Osteocyte (in vitro differentiated cells): ENCODE results near the gene KLHL2. TPM values are rescaled to one million over a fixed set of nuclear protein-coding genes. Genes with fewer than 3 reads are reported as not detected.

Experiments
- DNase-seq: peaks from one replicate; pipeline ENCODE4 v3.0.0; 2021; ENCODE audit warnings: mixed read lengths; ENCODE audit not compliant: unreplicated experiment; ENCODE audit errors: extremely low spot score
- H3K27ac Mint-ChIP-seq: one replicate; pipeline ENCODE4 v1.8.0; 2021; ENCODE audit warnings: mild to moderate bottlenecking, mixed read lengths; ENCODE audit not compliant: unreplicated experiment
- H3K27me3 Mint-ChIP-seq: one replicate; pipeline ENCODE4 v1.8.0; 2021; ENCODE audit warnings: mixed read lengths; ENCODE audit not compliant: unreplicated experiment
- H3K36me3 Mint-ChIP-seq: one replicate; pipeline ENCODE4 v1.8.0; 2021; ENCODE audit warnings: mixed read lengths; ENCODE audit not compliant: unreplicated experiment
- H3K4me1 Mint-ChIP-seq: one replicate; pipeline ENCODE4 v1.8.0; 2021; ENCODE audit warnings: mixed read lengths; ENCODE audit not compliant: unreplicated experiment
- H3K4me3 Mint-ChIP-seq: one replicate; pipeline ENCODE4 v1.8.0; 2021; ENCODE audit warnings: mild to moderate bottlenecking, moderate library complexity, mixed read lengths; ENCODE audit not compliant: unreplicated experiment
- H3K9me3 Mint-ChIP-seq: one replicate; pipeline ENCODE4 v1.8.0; 2021; ENCODE audit warnings: mixed read lengths; ENCODE audit not compliant: unreplicated experiment
- total RNA-seq: library from RNA; stranded (reverse); gene quantifications from 2 replicates; pipeline ENCODE4 v1.2.1, GENCODE V29; 2021
- TF ChIP-seq, protein P1 (sequence below): fragments of 200-600 bp; sonication (generic); IDR thresholded peaks from 2 replicates; pipeline ENCODE4 v1.5.0; 2021; ENCODE audit warnings: antibody characterized with exemption, mild to moderate bottlenecking, moderate library complexity

Gene KLHL2
- total RNA-seq, 1 donor from 2014 or later: 19.1 TPM

DNA sequence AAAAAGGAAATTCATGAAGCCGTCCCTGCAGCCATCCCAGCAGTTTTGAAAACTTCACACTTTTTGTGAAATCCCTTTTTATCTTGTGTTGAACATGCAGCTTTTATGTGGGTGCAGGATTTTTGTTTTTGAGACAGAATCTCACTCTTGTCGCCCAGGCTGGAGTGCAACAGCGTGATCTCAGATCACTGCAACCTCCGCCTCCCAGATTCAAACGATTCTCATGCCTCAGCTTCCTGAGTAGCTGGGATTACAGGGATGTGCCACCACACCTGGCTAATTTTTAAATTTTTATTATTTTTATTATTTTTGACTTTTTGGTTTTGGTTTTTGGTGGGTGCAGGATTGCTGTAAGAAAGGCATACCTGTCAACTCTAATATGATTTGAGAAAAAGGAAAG is 112.1 kb downstream of the KLHL2 start:
- Mint-ChIP-seq H3K4me3 (no peak overlapping the region), H3K36me3 (peaks cover 12% of the 10 kb centered on the region), H3K27ac (no peak overlapping the region), H3K27me3 (no peaks in the 10 kb centered on the region), H3K4me1 (no peaks in the 10 kb centered on the region), H3K9me3 (no peaks in the 10 kb centered on the region)
- TF ChIP-seq, protein P1, sequence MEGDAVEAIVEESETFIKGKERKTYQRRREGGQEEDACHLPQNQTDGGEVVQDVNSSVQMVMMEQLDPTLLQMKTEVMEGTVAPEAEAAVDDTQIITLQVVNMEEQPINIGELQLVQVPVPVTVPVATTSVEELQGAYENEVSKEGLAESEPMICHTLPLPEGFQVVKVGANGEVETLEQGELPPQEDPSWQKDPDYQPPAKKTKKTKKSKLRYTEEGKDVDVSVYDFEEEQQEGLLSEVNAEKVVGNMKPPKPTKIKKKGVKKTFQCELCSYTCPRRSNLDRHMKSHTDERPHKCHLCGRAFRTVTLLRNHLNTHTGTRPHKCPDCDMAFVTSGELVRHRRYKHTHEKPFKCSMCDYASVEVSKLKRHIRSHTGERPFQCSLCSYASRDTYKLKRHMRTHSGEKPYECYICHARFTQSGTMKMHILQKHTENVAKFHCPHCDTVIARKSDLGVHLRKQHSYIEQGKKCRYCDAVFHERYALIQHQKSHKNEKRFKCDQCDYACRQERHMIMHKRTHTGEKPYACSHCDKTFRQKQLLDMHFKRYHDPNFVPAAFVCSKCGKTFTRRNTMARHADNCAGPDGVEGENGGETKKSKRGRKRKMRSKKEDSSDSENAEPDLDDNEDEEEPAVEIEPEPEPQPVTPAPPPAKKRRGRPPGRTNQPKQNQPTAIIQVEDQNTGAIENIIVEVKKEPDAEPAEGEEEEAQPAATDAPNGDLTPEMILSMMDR: no peak
- no peak for DNase-seq

DNA sequence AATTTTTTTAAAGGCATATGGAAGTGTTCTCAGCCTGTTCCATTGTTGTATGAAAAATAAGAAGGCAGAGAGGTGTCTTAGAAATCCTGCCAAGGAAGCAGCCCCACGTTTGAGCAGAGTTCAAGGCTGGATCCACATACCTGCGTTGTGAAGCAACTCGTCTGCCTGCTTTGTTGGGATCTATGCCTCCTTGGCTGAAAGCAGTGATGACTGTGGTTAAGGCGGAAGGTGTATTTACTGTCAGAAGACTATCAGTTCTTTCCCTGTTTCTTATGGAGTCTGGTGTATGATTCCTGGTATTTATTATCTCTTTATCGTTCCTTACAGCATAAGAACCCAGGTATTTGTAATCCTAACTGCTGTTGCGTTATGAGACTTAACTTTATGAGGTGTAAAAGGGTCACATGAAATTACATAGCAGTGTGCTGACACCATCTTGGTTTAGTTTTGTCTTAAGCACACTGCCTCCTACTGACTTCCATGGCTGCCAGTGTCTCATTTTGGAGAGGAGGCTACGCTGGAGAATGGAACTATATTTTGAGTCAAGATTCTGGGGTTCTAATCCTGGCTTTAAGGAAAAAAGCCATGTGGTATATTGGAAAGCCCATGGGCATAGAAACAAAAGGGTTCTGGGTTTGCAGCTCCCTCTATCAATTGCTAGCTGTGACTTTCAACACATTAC is 117.0 kb downstream of the KLHL2 start:
- H3K9me3 Mint-ChIP-seq: no peaks in the 10 kb centered on the region
- peaks cover 12% of the 10 kb centered on the region for H3K4me1 Mint-ChIP-seq
- H3K4me3 Mint-ChIP-seq: no peak overlapping the region
- H3K27ac Mint-ChIP-seq: no peak overlapping the region
- TF ChIP-seq, protein P1: no peak
- peaks cover 9% of the 10 kb centered on the region for H3K36me3 Mint-ChIP-seq
- DNase-seq: no peak
- H3K27me3 Mint-ChIP-seq: no peaks in the 10 kb centered on the region

DNA sequence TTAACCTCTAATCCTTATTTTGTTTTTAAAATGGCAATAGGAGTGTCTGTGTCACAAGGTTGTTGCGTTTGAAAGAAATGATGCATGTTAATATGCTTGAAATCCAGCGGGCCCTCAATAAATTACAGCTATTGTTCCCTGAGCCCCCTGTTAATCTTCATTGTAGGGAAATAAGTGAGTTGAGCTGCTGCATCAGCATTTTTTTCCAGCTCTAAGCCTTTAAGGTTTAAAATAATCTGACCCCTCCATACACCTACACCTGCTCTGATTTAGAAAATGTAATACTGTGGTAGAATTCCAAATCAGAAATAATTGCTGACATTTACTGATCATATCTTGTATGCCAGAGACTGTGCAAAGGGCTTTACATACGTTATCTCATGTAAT is 117.5 kb downstream of the KLHL2 start:
- Mint-ChIP-seq H3K36me3 (peaks cover 9% of the 10 kb centered on the region), H3K4me1 (peaks cover 15% of the 10 kb centered on the region), H3K4me3 (no peak overlapping the region), H3K27me3 (no peaks in the 10 kb centered on the region), H3K9me3 (no peaks in the 10 kb centered on the region), H3K27ac (no peak overlapping the region)
- no peak for DNase-seq
- TF ChIP-seq, protein P1: no peak

DNA sequence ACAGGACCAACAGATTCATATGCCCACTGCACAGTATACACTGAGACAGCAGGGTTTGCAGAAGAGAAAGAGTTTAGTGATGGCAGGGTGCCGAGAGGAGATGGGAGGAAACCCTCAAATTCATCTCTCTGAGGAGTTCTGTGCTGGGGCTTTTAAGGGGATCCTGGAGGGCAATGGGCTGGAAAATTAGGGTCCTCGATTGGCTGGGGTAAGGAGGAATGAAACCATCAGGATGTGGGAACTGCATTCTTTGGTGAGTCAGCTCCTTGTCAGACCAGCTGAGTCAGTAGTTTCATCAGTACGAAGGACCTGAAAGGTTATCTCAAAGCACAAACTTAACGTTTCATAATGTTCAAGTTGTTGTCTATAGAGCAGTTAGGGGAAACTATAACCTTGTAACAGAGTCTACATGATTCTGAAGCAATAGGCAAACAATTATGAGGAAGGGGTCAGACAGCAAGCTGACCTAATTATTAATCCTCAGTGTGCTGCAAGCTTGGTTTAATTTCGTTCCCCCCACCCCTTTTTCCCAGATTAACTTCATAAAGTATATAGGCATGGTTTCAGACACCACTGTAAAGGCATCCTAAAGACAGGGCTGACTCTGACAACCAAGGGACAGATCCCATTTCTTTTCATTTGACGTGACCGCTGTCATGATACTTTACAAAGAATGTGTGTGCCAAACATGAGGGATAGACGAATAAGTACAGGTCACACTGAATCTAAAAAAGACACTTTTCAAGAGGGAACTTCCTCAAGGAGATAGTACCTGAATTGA is 118.6 kb downstream of the KLHL2 start:
- peak overlapping the region; percentile 41 for H3K4me3 Mint-ChIP-seq
- H3K27ac Mint-ChIP-seq: no peak overlapping the region
- no peak for DNase-seq

DNA sequence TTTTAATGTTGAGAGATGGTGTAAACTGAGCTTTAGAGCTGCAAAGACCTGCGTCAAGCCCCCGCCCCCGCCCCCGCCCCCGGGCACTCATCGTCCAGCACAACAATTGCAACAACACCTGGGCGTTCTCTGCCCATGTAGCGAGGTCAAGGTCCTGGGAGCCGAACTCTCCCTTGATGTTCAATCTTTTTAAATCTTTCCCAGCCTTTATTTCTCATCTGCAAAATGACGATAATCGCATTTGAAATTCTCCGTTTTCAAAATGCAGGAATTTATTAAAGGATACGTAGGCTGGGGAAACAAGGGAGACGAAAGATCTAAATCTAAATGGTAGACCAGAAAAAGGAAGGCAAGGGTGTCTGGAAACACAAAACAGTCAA is 119.5 kb downstream of the KLHL2 start:
- Mint-ChIP-seq H3K27ac (no peak overlapping the region), H3K27me3 (no peaks in the 10 kb centered on the region), H3K4me1 (peaks cover 31% of the 10 kb centered on the region), H3K4me3 (no peak overlapping the region), H3K9me3 (no peaks in the 10 kb centered on the region), H3K36me3 (peaks cover 4% of the 10 kb centered on the region)
- TF ChIP-seq, protein P1: no peak
- DNase-seq: no peak

More for the DNA sequence above, 118.6 kb downstream of the KLHL2 start:
- Mint-ChIP-seq H3K27me3 (no peaks in the 10 kb centered on the region), H3K9me3 (no peaks in the 10 kb centered on the region), H3K36me3 (peaks cover 8% of the 10 kb centered on the region), H3K4me1 (peaks cover 22% of the 10 kb centered on the region)
- TF ChIP-seq, protein P1: no peak
